GM21367 (cell line): ENCODE data around the gene LYSMD4.
A peak's percentile ranks its signal among the peaks of the same experiment; 100 is the strongest.
"Not testable (repeated sequence)": the region's sequence is repeated elsewhere in the genome, so short reads cannot be mapped to it uniquely, and the experiment has no call there.

Experiments
- ATAC-seq: cut with Tn5 transposase; IDR thresholded peaks from one replicate; pipeline ENCODE4 v1.9.1; 2021; ENCODE audit not compliant: unreplicated experiment

The LYSMD4 gene

DNA sequence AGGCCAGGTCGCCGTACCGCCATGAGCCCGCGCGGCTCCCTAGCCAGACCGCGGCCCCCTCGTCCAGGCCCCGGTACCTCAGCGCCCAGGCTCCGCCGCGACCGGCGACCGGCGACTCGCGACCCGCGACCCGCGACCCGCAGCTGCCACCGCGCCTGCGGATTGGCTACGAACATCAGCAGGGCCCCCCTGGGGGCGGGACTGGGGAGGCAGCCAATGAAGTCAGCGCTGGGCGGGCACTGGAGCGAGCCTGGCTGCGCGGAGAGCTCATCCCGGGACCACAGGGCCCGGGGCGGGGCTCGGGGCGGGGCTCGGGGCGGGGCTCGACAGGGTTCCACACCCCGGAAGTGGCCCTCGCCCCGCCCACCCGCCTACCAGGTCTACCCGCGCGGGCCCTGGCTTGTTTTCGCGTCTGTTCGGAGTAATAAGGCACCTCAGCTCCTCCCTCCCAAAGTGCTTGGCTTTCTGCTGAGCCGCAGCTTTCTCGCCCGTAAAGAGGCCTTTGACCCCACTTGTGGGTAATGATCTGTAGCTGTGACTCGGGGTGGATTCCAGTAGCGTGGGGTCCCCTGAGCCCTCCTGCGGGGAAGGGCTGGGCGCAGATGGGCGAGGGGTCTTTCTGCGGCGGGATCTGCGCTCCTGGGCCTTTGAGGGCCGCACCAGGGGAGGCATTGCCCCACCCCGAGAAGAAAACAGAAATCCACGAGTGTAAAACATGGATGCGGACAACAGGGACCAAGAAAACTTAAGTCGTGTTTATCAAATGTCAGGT lies at the start of gene LYSMD4:
Gene LYSMD4, minus strand, starts transcription at position 170 of the 772 bp plus-strand sequence. CDS start 1,438 bp downstream, outside the sequence.
- peak; percentile 98 for ATAC-seq

DNA sequence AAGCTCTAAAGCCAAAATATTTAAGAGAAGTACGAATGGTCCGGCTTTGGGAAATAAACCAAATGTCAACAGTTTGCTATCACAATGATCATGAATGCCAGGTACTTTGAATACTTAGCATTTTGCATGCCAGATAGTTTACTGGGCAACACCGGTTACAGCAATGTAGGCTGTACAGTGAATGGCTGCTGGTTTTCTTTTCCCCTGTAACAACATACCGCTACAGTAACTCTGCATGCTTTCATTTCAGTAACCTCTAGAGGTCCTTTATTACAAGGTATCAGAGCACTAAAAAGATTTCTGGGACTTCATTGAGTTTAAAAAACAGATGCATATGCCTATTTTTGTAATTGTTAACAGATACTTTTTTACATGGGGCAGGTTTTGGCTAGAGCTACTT lies 48.8 kb upstream of the LYSMD4 start:
- ATAC-seq, result not testable (repeated sequence)

DNA sequence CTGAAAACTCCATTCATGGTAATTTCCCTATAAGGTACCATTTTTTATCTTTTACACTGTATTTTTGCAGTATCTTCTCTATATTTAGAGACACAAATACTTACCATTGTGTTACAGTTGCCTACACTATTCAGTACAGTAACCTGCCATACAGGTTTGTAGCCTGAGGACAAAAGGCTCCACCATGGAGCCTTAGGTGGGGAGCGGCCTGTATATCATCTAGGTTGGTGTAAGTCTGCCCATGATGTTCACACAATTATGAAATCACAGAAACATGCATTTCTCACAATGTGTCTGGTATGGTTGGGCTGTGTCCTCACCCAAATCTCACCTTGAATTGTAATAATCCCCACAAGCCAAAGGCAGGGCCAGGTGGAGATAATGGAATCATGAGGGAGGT lies 43.9 kb upstream of the LYSMD4 start:
- ATAC-seq, result no peak

DNA sequence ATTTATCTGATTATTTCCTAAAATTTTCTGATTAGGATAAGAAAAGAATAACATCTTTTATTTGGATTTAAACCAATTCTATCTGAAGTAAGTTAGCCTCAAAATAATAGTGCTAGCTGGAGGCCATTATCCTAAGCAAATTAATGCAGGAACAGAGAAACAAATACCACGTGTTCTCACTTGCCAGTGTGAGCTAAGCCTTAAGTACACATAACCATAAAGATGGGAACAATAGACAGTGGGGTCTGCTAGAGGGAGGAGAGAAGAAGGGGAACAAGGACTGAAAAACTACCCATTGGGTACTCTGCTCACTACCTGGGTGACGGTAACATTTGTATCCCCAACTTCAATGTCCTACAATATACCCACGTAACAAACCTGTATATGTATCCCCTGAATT lies 31.3 kb upstream of the LYSMD4 start:
- ATAC-seq, result no peak

DNA sequence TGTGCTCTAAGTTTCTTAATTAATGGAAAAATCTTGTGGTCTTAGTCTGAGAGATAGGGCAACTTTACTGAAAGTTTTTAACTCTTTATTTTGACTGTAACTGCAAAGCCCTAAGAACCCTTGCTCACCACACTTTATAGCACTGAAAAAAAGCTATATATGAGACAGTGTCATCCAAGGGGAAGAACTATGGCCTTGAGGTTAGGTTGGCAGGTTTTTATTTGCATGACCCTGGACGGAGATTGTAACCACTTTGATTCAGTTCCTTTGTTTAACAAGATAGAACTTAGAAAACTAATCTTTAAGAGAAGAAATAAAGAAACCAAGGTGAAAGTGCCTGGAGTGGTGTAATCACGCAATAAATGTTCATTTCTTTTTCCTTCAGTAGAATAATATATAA lies 30.6 kb upstream of the LYSMD4 start:
- peak; percentile 80 for ATAC-seq

DNA sequence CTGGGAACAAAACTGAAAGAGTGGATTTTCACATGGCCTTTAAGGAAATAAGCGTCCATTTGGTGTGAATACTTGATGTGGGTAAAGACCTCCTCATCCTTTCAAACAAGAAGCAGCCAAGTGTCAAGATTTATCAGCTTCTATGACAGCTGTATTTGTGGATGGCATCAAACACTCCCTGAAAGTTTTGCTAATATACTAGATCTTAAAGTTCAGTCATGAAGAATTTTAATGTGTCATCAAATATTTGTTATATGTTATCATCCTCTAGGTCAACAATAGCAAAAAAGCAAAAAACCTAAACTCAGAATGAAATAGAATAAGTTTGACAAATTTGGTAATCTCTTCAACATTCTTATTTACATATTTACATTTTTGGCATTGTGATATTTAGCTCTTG lies 29.1 kb upstream of the LYSMD4 start:
- ATAC-seq, result no peak

DNA sequence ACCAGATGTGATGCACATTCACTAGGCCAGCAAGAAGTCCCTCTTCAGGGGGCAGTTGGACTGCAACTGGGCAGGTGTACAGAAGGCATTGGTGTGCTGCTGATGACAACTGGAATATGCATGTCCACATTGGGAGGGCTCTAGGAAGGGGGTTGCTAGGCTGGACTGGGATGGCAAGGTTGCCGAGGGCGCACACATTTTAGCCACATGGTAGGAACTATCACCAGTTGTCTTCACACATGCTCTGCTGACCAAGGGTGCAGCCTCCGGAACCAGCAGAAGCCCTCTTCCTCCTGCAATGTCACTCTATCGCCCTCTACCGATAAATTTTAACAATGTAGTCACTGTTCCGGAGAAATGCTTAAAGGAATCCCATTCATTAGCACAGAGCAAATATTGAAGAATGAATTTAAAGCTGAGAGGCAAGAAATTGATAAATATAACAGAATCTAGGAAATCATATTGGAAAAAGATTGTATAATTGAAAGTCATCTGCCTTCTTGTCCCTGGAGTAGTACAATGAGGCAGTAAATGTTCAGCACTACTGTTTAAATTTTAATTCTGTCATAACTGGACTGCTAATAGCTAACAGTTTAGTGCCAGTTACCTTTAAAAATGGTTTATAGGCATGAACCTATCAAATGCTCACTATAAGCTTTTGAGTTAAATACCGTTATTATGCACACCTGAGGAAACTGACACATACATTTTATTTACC lies 22.6 kb upstream of the LYSMD4 start:
- peak; percentile 89 for ATAC-seq

DNA sequence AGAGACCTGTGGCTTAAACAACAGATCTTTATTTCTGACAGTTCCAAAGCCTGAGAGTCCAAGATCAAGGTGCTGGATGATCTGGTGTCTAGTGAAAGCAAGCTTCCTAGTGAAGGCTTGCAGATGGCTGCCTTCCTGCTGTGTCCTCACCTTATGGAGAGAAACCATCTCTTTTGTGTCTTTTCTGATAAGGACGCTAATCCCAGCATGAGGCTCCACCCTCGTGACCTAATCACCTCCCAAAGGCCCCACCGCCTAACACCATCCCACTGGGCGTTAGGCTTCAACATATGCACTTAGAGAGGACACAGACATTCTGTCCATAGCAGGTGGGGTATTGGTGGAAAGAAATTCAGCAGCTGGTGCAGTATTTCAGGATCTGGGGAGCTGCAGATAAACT lies 19.8 kb upstream of the LYSMD4 start:
- ATAC-seq, result no peak

DNA sequence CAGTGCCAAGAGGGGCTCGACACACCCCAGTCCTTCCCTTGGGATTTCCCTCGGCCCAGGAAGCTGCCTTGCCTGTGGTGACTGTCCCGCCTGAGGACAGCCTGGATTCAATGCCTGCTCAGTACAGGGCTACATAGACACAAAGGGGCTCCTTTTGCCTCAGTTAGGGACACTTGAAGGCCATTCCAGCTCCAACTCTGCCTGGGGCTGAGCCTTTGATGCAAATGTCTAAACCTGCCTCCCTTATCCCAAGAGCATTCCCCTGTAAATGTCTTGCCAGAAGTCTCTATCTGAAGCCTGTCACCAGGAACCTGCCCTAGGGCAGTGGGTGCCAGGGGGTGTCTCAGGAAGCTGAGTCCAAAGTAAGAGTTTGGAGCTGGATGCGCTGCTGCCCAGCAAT lies 19.3 kb upstream of the LYSMD4 start:
- ATAC-seq, result no peak

DNA sequence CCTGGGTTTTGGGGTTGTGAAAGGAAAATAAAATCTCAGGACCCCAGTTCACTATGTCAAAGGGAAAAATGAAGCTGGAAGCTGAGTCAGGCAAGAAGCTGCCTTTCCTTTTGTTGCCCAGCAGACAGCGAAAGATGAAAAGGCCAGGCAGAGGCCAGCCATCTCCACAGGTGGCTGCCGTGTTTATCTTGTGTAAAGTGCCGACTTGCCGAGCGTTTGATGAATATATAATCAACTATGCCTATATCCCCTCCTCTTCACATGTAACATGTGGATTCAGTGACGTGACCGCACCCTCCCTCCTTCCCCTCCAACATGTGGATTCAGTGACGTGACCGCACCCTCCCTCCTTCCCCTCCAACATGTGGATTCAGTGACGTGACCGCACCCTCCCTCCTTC lies 17.1 kb upstream of the LYSMD4 start:
- ATAC-seq, result not testable (repeated sequence)

DNA sequence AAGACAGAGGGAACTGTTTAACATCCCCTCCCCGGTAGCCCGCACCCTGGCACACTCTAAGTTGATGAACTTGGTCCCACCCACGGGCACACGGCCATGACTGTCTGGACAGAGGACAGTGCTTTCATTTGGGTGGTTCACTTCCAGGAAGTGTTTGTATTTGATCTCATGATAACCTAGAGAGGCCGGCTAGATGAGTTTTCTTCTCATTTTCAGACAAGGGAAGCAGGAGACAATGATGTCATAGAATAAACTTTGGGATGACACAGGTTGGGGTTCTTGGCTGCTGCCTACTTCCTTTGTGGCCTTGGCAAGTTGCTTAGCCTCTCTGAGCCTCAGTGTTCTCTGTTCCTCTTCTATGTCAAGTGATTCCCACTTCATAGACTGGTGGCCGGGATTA lies 16.1 kb upstream of the LYSMD4 start:
- no peak for ATAC-seq

DNA sequence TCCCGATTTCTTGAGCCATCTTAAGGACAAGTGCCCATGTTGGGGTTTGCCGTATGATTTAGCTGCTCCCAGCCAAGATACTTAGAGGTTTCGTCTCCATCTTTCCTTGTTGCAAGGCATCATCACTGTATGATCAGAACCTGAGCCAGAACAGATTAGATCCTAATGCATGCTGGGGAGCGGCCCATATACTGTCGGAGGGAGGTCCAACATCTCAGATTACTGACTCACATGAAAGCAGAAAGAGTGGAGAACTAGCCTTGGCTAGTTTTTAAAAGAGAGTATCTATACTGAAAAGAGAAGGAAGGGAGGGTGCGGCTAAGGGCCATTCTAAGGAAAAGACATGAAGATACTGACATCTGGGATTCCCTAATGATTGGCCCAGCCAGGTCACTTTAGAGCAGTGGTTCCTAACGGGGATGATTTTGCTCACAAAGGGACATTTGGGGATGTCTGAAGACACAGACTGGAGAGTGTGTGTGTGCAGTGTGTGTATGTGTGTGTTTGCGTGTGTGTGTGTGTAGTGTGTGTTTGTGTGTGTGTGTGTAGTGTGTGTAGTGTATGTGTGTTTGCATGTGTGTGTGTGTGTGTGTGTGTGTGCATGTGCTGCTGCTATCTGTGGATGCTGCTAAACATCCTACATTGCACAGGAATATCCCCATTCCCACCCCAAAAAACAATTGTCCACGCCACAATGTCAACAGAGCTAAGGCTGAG lies 12.3 kb upstream of the LYSMD4 start:
- no peak for ATAC-seq

DNA sequence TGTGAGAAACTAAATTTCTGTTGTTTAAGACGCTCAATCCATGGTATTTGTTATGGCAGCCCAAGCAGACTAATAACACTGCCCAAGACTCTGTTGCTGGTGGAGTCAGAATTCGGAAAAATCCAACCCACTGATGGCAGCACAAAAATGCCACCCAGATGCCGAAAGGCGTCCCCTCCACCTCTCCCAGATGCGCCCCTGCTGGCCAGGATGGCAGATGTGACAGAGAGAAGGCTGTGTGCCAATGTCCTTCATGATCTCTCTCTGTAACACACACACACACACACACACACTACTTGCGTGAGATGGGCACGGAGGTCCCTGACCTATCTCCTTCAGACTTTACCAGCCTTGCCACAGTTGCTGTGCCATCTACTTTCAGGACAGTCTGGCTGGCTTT lies 10.9 kb upstream of the LYSMD4 start:
- no peak for ATAC-seq

DNA sequence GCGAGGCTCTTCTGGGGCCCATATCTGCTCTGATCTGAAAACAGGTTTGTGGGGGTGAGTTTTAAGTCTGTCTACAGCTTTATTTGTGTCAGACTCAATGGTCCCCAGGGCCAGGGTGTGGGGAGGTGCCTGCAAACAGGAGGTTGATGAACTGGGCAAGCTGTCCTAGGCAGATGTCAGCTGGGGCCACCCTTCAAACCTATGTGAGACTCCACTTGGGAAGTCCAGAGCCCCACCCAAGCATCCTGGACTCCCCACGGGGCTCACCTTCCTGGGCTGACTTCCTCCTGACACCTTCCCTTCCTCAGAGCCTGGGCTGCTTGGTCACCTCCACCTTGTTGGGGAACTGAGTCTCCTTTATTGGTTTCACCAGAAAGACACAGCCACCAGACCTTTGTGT lies 8.6 kb upstream of the LYSMD4 start:
- no peak for ATAC-seq

DNA sequence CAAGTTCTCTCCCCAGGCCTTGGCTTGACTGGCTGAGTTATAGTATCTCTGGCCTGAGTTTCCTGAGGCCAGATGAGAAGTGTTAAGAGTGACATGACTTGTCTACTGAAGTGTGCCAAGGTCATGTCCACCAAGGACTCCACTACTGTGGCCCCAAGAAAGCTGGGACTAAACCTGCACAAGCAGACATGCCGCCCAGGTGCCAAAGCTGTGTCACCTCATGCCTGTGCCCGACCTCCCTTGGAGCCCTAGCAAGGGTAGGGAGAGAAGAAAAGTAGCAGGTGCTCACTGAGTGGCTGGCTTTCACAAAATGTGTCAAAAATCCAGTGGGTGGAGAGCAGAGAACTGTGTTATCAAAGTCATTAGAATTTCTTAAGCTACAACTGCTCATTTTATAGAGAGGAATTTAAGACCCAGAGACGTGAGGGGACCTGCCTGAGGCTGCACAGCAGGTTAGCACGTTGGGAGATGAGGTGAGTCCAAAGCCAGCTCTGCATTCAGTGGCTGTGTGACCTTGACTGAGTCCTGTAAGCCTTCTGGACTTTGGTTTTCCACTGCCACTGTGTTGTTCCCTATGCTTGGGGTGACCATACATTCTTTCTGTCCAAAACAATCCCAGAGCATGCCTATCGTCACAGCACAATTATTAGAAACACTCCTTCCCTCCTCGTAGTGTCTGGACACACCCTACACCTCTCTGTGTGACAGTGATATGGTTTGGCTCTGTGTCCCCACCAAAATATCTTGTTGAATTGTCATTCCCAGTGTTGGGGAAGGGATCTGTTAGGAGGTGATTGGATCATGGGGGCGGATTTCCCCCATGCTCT lies 5.0 kb upstream of the LYSMD4 start:
- no peak for ATAC-seq

DNA sequence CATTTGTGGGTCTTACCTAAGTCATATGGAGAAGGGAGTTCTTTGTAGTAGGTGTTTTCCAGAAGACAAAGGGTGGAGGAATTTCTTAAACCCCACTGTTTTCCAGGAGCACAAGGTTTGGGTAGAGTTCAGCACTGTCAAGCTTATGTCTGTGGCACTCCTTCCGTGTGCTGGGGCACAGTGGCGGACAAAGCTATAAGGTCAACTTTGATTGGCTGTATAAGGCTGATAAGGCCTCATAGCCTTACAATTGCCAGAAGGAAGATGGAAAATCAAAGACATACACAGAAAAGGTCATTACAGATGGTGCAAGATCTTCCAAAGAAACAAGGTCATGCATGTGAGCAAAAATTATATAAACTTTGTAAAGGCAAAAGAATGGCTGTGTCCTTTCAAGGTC lies 3.5 kb upstream of the LYSMD4 start:
- no peak for ATAC-seq

DNA sequence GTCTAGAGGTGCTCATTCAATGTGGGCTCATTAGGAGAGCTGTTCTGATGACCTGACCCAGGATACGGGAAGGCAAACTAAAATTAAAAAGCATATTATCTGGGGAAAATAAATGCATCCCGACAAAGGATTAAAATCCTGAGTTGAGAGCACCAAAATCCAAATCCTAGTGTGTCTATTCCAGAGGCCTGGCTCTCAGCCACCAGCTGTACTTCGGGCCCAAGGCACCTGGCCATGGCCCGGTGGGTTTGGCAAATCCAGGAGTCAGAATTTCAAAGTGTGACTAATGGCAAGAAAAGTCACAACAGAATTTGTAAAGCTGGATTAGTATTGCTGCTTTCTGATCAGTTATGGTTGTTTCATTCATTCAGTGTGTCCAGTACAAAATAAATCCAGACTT lies 2.6 kb upstream of the LYSMD4 start:
- no peak for ATAC-seq

DNA sequence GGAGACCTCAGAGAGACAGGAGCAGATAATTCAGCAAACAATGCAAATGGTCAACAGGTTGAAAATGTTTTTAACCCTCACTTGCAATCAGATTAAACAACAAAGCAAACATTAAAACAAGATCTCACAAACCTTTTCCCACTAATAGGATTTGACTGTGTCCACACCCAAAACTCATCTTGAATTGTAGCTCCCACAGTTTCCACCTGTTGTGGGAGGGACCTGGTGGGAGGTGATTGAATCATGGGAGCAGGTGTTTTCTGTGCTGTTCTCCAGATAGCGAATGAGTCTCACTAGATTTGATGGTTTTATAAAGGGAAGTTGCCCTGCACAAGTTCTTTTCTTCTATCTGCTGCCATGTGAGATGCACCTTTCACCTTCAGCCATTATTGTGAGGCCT lies 1.3 kb upstream of the LYSMD4 start:
- no peak for ATAC-seq

DNA sequence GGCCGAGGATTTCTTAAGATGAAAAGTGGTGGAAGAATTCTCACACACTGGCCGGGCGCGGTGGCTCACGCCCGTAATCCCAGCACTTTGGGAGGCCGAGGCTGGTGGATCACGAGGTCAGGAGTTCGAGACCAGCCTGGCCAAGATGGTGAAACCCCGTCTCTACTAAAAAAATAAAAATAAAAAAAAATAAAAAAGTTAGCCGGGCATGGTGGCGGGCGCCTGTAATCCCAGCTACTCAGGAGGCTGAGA lies 729 bp upstream of the LYSMD4 start:
- ATAC-seq, result not testable (repeated sequence)

DNA sequence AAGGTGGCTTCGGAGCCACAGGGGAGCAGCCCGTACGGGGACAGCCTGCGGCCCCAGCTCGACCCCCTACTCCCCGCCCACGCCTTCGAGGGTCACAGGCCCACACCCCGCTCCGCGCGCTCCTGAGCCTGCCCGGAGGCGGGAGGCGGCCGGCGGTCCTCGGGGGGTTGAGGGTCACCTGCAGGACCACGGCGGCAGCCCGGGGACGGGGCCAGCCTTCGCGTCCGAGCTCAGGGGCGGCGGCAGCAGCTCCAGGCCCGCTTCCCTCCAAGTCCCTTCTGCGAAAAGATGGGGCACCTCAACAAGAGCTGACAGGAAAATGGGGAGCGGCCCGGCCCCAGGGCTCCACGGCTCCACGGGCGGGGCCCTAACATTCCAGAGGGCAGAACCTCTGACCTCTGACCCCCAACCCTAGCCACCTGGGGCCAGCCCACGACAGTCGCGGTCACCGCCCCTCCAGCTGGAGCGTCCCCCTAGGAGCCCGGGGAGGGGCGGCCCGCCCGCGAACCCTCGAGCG lies 428 bp downstream of the LYSMD4 start:
- peak; percentile 10 for ATAC-seq

DNA sequence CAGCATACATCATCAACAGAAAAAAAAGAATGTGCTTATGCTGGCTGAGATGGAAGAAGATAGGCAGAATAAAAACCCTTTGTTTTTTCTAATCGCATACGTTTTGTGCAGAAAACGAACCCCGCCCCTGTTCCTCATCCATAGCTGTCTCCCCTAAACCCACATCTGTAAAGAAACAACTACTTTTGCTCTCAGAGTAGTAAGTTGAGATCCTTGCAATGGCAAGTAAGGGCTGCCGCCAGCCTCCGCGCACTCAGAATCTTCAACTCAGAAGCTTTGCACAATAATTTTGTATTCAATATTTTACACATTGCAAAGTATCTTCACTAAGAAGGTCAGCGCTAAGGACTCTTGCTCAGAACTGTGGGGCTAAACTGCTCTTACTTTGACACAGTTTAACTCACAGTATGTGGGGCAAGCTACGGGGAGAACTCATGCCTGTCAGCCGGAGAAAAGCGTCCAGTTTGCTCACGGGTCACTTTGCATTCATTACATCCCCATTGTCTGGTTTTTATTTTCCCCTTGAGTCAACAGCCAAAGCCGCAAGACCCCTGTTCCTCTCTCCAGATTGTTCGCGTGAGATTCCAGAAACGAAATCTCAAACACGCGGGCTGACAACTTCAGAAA lies 1.0 kb downstream of the LYSMD4 start:
- ATAC-seq, result no peak
